ENCODE data around the gene C3orf18. TPM values are rescaled to one million over a fixed set of nuclear protein-coding genes. Genes with fewer than 3 reads are reported as not detected.
A peak's percentile ranks its signal among the peaks of the same experiment; 100 is the strongest.

Gene C3orf18
- total RNA-seq, 1 experiment from 2014 or later, result 10.1 TPM

GRCh38 chr3:50567011-50567385 is 549 bp downstream of the C3orf18 start:
- Histone ChIP-seq H3K36me3 (ENCODE audit: control insufficient read depth in 1 of 2, insufficient read depth in 2 of 2, low read length in 2 of 2) (no peaks in the 10 kb centered on the region), H3K9me3 (ENCODE audit: control insufficient read depth in 1 of 2, insufficient read depth in 1 of 2, low read depth in 1 of 2, low read length in 2 of 2) (no peaks in the 10 kb centered on the region), H3K9me2 (ENCODE audit: insufficient read depth) (no peaks in the 10 kb centered on the region), H3K27ac (ENCODE audit: low read depth, low read length) (peak overlapping the region; percentile 33; the same call in 1 of the 2 replicates), H3K4me3 (replicated peaks in 1 of 2; ENCODE audit: low read depth in 1 of 2, low read length in 2 of 2) (peak overlapping the region; percentile 52 to 90), H3K79me2 (ENCODE audit: insufficient read depth, low read length) (peaks cover 9% of the 10 kb centered on the region; the same call in 1 of the 2 replicates), H3K4me2 (ENCODE audit: low read length) (peak overlapping the region; percentile 96), H4K20me1 (ENCODE audit: insufficient read depth) (no peaks in the 10 kb centered on the region), H3K27me3 (ENCODE audit: insufficient read depth, low read length) (no peaks in the 10 kb centered on the region), H3K4me1 (ENCODE audit: control insufficient read depth in 1 of 2, insufficient read depth in 2 of 2, low read length in 2 of 2) (peaks cover 15 to 40% of the 10 kb centered on the region in 2 experiments), H3K9ac (ENCODE audit: low read length) (peak overlapping the region; percentile 57), H2AFZ (ENCODE audit: low read depth, low read length, poor library complexity, severe bottlenecking) (no peak overlapping the region)
- RAD21 ChIA-PET (ENCODE audit: low non-redundant PET in 1 of 2, low total read pairs in 2 of 2, uncharacterized antibody in 2 of 2, unreplicated experiment in 2 of 2), result no interaction called here
- intact Hi-C loops (cut with micrococcal nuclease), result no loop called here
- ATAC-seq (no peak), DNase-seq (ENCODE audit: low read depth, low spot score) (no peak)
- CTCF ChIA-PET, result interaction anchor here (5.4 kb wide), 1 partner anchor 45 kb away, joined by 31 read pairs; the partner anchor contains the start of gene CISH
- POLR2A ChIA-PET, result no interaction called here
- TF ChIP-seq, protein P1, sequence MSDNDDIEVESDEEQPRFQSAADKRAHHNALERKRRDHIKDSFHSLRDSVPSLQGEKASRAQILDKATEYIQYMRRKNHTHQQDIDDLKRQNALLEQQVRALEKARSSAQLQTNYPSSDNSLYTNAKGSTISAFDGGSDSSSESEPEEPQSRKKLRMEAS (IDR thresholded peaks at IDR 0.05), result no peak
- TF ChIP-seq FOSL1 (IDR thresholded peaks at IDR 0.05; ENCODE audit: low read depth), result no peak
- TF ChIP-seq ELF1 (IDR thresholded peaks at IDR 0.05; ENCODE audit: borderline replicate concordance, low read depth), result no peak
- TF ChIP-seq, protein P2, sequence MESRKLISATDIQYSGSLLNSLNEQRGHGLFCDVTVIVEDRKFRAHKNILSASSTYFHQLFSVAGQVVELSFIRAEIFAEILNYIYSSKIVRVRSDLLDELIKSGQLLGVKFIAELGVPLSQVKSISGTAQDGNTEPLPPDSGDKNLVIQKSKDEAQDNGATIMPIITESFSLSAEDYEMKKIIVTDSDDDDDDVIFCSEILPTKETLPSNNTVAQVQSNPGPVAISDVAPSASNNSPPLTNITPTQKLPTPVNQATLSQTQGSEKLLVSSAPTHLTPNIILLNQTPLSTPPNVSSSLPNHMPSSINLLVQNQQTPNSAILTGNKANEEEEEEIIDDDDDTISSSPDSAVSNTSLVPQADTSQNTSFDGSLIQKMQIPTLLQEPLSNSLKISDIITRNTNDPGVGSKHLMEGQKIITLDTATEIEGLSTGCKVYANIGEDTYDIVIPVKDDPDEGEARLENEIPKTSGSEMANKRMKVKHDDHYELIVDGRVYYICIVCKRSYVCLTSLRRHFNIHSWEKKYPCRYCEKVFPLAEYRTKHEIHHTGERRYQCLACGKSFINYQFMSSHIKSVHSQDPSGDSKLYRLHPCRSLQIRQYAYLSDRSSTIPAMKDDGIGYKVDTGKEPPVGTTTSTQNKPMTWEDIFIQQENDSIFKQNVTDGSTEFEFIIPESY (IDR thresholded peaks at IDR 0.05; ENCODE audit: extremely low read depth, insufficient replicate concordance, low read length), result no peak
- TF ChIP-seq, protein P3, sequence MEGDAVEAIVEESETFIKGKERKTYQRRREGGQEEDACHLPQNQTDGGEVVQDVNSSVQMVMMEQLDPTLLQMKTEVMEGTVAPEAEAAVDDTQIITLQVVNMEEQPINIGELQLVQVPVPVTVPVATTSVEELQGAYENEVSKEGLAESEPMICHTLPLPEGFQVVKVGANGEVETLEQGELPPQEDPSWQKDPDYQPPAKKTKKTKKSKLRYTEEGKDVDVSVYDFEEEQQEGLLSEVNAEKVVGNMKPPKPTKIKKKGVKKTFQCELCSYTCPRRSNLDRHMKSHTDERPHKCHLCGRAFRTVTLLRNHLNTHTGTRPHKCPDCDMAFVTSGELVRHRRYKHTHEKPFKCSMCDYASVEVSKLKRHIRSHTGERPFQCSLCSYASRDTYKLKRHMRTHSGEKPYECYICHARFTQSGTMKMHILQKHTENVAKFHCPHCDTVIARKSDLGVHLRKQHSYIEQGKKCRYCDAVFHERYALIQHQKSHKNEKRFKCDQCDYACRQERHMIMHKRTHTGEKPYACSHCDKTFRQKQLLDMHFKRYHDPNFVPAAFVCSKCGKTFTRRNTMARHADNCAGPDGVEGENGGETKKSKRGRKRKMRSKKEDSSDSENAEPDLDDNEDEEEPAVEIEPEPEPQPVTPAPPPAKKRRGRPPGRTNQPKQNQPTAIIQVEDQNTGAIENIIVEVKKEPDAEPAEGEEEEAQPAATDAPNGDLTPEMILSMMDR (IDR thresholded peaks at IDR 0.05 in 2 of 3, conservative IDR thresholded peaks at IDR 0.05 in 1 of 3; ENCODE audit: borderline replicate concordance in 1 of 3, insufficient read depth in 1 of 3, low read depth in 2 of 3, low read length in 2 of 3), result no peak
- TF ChIP-seq EGR1 (IDR thresholded peaks at IDR 0.05; ENCODE audit: low read depth), result no peak
- no peak for TF ChIP-seq YY1 (IDR thresholded peaks at IDR 0.05; ENCODE audit: extremely low read depth, insufficient replicate concordance, low read depth, low read length)
- no peak for TF ChIP-seq POLR2A (IDR thresholded peaks at IDR 0.05; ENCODE audit: borderline replicate concordance, extremely low read depth, insufficient read depth, insufficient read length)
- TF ChIP-seq CEBPB (IDR thresholded peaks at IDR 0.05; ENCODE audit: low read depth), result no peak
- TF ChIP-seq CBX3 (IDR thresholded peaks at IDR 0.05; ENCODE audit: low read depth), result no peak
- TF ChIP-seq TCF7L2 (IDR thresholded peaks at IDR 0.05; ENCODE audit: borderline replicate concordance, extremely low read depth, insufficient read depth, insufficient read length), result no peak
- no TSS peak for BruUV-seq (replicated peaks)
